Nephron progenitor cell (in vitro differentiated cells): ENCODE data around the gene P2RX3.

Experiments used
- DNase-seq: peaks from one replicate; pipeline ENCODE4 v3.0.0; 2021
- H3K27ac Mint-ChIP-seq: 2 replicates; pipeline ENCODE4 v1.8.0; 2021; ENCODE audit warnings: mild to moderate bottlenecking, moderate library complexity, mixed read lengths
- H3K27me3 Mint-ChIP-seq: 2 replicates; pipeline ENCODE4 v1.8.0; 2021; ENCODE audit warnings: mild to moderate bottlenecking, low read depth, mixed read lengths; ENCODE audit not compliant: poor library complexity
- H3K36me3 Mint-ChIP-seq: 2 replicates; pipeline ENCODE4 v1.8.0; 2021; ENCODE audit warnings: low read depth, mixed read lengths
- H3K4me1 Mint-ChIP-seq: 2 replicates; pipeline ENCODE4 v1.8.0; 2021; ENCODE audit warnings: mixed read lengths
- H3K4me3 Mint-ChIP-seq: 2 replicates; pipeline ENCODE4 v1.8.0; 2021; ENCODE audit warnings: mild to moderate bottlenecking, moderate library complexity, mixed read lengths
- H3K9me3 Mint-ChIP-seq: 2 replicates; pipeline ENCODE4 v1.8.0; 2021; ENCODE audit warnings: mild to moderate bottlenecking, moderate library complexity, mixed read lengths
- TF ChIP-seq, protein P1 (sequence below): fragments of 200-600 bp; sonication (generic); IDR thresholded peaks from 2 replicates; pipeline ENCODE4 v1.5.0; 2021; ENCODE audit warnings: antibody characterized with exemption

Gene P2RX3

DNA sequence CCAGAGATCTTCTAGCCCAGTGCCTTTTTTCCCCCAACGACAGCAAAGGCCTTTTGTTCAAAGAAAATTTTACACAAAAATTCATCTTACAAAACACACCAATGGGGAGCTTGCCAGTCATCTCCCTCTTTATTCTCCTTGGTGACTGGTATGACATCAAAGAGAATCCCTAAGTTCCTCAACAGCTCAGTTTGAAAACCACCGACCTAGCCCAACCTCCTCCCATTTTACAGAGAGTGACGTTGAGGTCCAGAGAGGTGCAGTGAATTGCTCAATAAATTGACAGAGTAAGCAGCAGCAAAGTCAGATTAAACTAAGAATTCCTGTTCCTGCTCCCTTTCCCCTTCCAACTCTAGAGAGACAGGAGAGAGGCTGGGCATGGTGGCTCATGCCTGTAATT lies 81.0 kb downstream of the P2RX3 start:
- no peaks in the 10 kb centered on the region for H3K9me3 Mint-ChIP-seq
- no peak overlapping the region for H3K4me3 Mint-ChIP-seq
- H3K4me1 Mint-ChIP-seq, result no peaks in the 10 kb centered on the region
- H3K27ac Mint-ChIP-seq, result no peak overlapping the region
- no peak for DNase-seq
- TF ChIP-seq, protein P1, sequence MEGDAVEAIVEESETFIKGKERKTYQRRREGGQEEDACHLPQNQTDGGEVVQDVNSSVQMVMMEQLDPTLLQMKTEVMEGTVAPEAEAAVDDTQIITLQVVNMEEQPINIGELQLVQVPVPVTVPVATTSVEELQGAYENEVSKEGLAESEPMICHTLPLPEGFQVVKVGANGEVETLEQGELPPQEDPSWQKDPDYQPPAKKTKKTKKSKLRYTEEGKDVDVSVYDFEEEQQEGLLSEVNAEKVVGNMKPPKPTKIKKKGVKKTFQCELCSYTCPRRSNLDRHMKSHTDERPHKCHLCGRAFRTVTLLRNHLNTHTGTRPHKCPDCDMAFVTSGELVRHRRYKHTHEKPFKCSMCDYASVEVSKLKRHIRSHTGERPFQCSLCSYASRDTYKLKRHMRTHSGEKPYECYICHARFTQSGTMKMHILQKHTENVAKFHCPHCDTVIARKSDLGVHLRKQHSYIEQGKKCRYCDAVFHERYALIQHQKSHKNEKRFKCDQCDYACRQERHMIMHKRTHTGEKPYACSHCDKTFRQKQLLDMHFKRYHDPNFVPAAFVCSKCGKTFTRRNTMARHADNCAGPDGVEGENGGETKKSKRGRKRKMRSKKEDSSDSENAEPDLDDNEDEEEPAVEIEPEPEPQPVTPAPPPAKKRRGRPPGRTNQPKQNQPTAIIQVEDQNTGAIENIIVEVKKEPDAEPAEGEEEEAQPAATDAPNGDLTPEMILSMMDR, result no peak
- peaks cover 2% of the 10 kb centered on the region for H3K27me3 Mint-ChIP-seq
- peaks cover 54% of the 10 kb centered on the region for H3K36me3 Mint-ChIP-seq

DNA sequence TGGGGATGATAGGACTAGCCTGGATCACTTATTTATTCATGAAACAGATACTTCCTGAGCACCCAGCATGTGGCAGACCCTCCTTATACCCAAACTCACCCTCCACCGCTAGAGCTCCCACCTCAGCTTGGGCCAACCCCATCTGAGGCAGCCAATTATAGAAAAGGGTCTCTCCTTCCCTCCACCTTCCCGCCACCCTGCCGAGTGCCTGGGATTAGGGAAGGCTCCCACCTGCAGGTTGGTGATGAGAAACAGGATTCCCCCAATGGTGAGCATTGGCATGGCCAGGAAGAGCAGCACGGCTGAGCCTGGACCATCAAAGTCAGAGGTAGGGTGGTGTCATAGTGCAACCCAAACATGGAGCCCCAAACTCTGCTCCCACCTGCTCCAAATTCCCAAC lies 82.9 kb downstream of the P2RX3 start:
- H3K27ac Mint-ChIP-seq, result no peak overlapping the region
- H3K9me3 Mint-ChIP-seq, result no peaks in the 10 kb centered on the region
- peaks cover 38% of the 10 kb centered on the region for H3K36me3 Mint-ChIP-seq
- no peak for DNase-seq
- no peak overlapping the region for H3K4me3 Mint-ChIP-seq
- TF ChIP-seq, protein P1, result no peak
- H3K27me3 Mint-ChIP-seq, result peaks cover 3% of the 10 kb centered on the region
- H3K4me1 Mint-ChIP-seq, result peaks cover 18% of the 10 kb centered on the region

DNA sequence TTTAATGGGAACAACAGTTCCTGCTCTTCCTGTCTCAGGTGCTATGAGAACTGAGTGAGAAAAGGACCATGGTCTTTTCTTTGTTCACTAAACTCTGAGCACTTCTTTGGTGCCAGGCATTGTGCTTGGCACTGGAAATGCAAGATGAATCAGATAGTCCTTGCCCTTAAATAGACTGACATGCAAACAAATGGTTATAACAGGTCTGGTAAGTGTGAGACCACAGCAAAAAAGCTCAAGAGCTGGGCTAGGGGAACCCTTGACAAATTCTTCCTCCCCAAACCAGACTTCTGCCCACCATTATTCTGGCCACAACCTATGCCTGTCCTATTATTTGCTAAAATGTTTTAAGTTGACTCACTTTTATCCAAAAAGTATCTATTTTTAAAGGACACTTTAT lies 83.7 kb downstream of the P2RX3 start:
- H3K9me3 Mint-ChIP-seq, result no peaks in the 10 kb centered on the region
- peaks cover 8% of the 10 kb centered on the region for H3K27me3 Mint-ChIP-seq
- TF ChIP-seq, protein P1, result no peak
- no peak for DNase-seq
- peaks cover 25% of the 10 kb centered on the region for H3K4me1 Mint-ChIP-seq
- no peak overlapping the region for H3K4me3 Mint-ChIP-seq
- H3K27ac Mint-ChIP-seq, result no peak overlapping the region
- peaks cover 31% of the 10 kb centered on the region for H3K36me3 Mint-ChIP-seq
